GM19239 (cell line): Measurements from ENCODE around the gene ATP10A.
"Not testable (repeated sequence)": the region's sequence is repeated elsewhere in the genome, so short reads cannot be mapped to it uniquely, and the experiment has no call there.

Experiments
- DNase-seq: peaks from one replicate; pipeline ENCODE4 v3.0.0; 2011; ENCODE audit warnings: low spot score; ENCODE audit not compliant: insufficient read length
- FAIRE-seq: peaks from 2 replicates; lab custom pipeline; 2011; peaks lifted over from hg19 to GRCh38; lab: Jason Lieb, UNC

ATP10A gene

GRCh38 chr15:25883463-25884259 lies 20.5 kb upstream of the ATP10A start:
- FAIRE-seq: no peak
- no peak for DNase-seq

GRCh38 chr15:25882466-25882865 lies 19.3 kb upstream of the ATP10A start:
- no peak for DNase-seq
- FAIRE-seq: no peak

GRCh38 chr15:25880877-25881276 lies 17.8 kb upstream of the ATP10A start:
- FAIRE-seq, DNase-seq: not testable (repeated sequence)

- FAIRE-seq (no peak), DNase-seq (no peak)
Observed at GRCh38 chr15:25880411-25880810, 17.3 kb upstream of the ATP10A start.

- FAIRE-seq (no peak), DNase-seq (no peak)
Observed at GRCh38 chr15:25879438-25879837, 16.3 kb upstream of the ATP10A start.

GRCh38 chr15:25877681-25878080 lies 14.6 kb upstream of the ATP10A start:
- no peak for FAIRE-seq
- DNase-seq: no peak

- FAIRE-seq (no peak), DNase-seq (no peak)
Observed at GRCh38 chr15:25876231-25877140, 13.4 kb upstream of the ATP10A start.

- FAIRE-seq (no peak), DNase-seq (no peak)
Observed at GRCh38 chr15:25875566-25875965, 12.4 kb upstream of the ATP10A start.

- DNase-seq (no peak), FAIRE-seq (no peak)
Observed at GRCh38 chr15:25874379-25874778, 11.3 kb upstream of the ATP10A start.

- FAIRE-seq (no peak), DNase-seq (no peak)
Observed at GRCh38 chr15:25871403-25871802, 8.3 kb upstream of the ATP10A start.

- DNase-seq (no peak), FAIRE-seq (no peak)
Observed at GRCh38 chr15:25870938-25871337, 7.8 kb upstream of the ATP10A start.

- no peak for FAIRE-seq
- DNase-seq: no peak
Observed at GRCh38 chr15:25869701-25870100, 6.6 kb upstream of the ATP10A start.

- FAIRE-seq (no peak), DNase-seq (no peak)
Observed at GRCh38 chr15:25866874-25867273, 3.7 kb upstream of the ATP10A start.

GRCh38 chr15:25866251-25866650 lies 3.1 kb upstream of the ATP10A start:
- FAIRE-seq: no peak

GRCh38 chr15:25864966-25865365 lies 1.8 kb upstream of the ATP10A start:
- DNase-seq (no peak), FAIRE-seq (no peak)

More at GRCh38 chr15:25866251-25866650, 3.1 kb upstream of the ATP10A start:
- no peak for DNase-seq

GRCh38 chr15:25863968-25864580 lies 947 bp upstream of the ATP10A start:
- DNase-seq (no peak), FAIRE-seq (no peak)

- DNase-seq: no peak
- no peak for FAIRE-seq
Observed at GRCh38 chr15:25862472-25863110, 536 bp downstream of the ATP10A start.

GRCh38 chr15:25862071-25862471 lies 1.1 kb downstream of the ATP10A start:
- FAIRE-seq (no peak), DNase-seq (no peak)

- no peak for FAIRE-seq
- DNase-seq: no peak
Observed at GRCh38 chr15:25860885-25861866, 2.0 kb downstream of the ATP10A start.
